GM12878 (cell line): ENCODE data around the gene GLG1. TPM values are rescaled to one million over a fixed set of nuclear protein-coding genes. Genes with fewer than 3 reads are reported as not detected.
A peak's percentile ranks its signal among the peaks of the same experiment; 100 is the strongest.
"Not testable (repeated sequence)": the region's sequence is repeated elsewhere in the genome, so short reads cannot be mapped to it uniquely, and the experiment has no call there.

ENCODE experiments used
- ATAC-seq: fragments of 200-7000 bp; cut with Tn5 transposase; 3 replicates; pipeline ENCODE4 v1.9.1; 2020; ENCODE audit warnings: mild to moderate bottlenecking, moderate library complexity
- BruUV-seq: library from RNA; stranded (reverse); fragments of 400-500 nt; replicated peaks from 2 replicates; lab custom pipeline; 2021; lab: Mats Ljungman, UMichigan
- CTCF ChIA-PET: fragments of 300-600 bp; sonication (Branson Sonifier 250); formaldehyde crosslinking; extraction: SDS; loops from one replicate; lab custom pipeline; 2021; ENCODE audit warnings: inconsistent platforms; lab: Yijun Ruan, JAX
- POLR2A ChIA-PET: fragments of 350-600 bp; formaldehyde crosslinking; extraction: SDS; loops from one replicate; lab custom pipeline; 2021; ENCODE audit warnings: inconsistent platforms; lab: Charles Lee
- RAD21 ChIA-PET: fragments of 300-600 bp; sonication (Branson Sonifier 250); formaldehyde crosslinking; loops from one replicate; lab custom pipeline; 2023; ENCODE audit warnings: antibody characterized with exemption; ENCODE audit not compliant: unreplicated experiment; lab: Charles Lee
- SMC1A ChIA-PET: fragments of 300-600 bp; sonication (Branson Sonifier 250); formaldehyde crosslinking; loops from one replicate; lab custom pipeline; 2023; ENCODE audit not compliant: unreplicated experiment, uncharacterized antibody; lab: Charles Lee
- DNase-seq: peaks from one replicate; pipeline ENCODE4 v3.0.0-alpha.2; 2011; ENCODE audit warnings: low read depth, low spot score
- FAIRE-seq: peaks from 3 replicates; lab custom pipeline; 2011; peaks lifted over from hg19 to GRCh38; lab: Jason Lieb, UNC
- H2AFZ ChIP-seq: 2 replicates; pipeline ENCODE4 v1.6.0; 2011; ENCODE audit warnings: low read depth, low read length, control low read depth; ENCODE audit not compliant: control insufficient read depth
- H3K27ac ChIP-seq: 2 replicates; pipeline ENCODE4 v1.5.1; 2011; ENCODE audit warnings: control low read depth; ENCODE audit not compliant: control insufficient read depth, insufficient read depth
- H3K27me3 ChIP-seq, 2 experiments: replicated peaks in 1 of 2; 2 replicates each; pipeline versions ENCODE4 v1.6.0 to v1.6.1; 2011; ENCODE audit warnings: low read length in 1 of 2; ENCODE audit not compliant: control insufficient read depth in 2 of 2, insufficient read depth in 2 of 2
- H3K36me3 ChIP-seq, 2 experiments: 2 replicates each; pipeline ENCODE4 v1.5.1; 2011; ENCODE audit warnings: low read length in 1 of 2; ENCODE audit not compliant: control insufficient read depth in 2 of 2, insufficient read depth in 2 of 2
- H3K4me1 ChIP-seq: 2 replicates; pipeline ENCODE4 v1.6.1; 2011; ENCODE audit warnings: mild to moderate bottlenecking, low read length, moderate library complexity, mixed read lengths; ENCODE audit not compliant: control insufficient read depth, insufficient read depth
- H3K4me2 ChIP-seq: 2 replicates; pipeline ENCODE4 v1.6.0; 2011; ENCODE audit warnings: control low read depth; ENCODE audit not compliant: control insufficient read depth, insufficient read depth
- H3K4me3 ChIP-seq: fragments of 200-600 bp; sonication (generic); 2 replicates; pipeline ENCODE4 v1.5.1; 2016
- H3K79me2 ChIP-seq: 2 replicates; pipeline ENCODE4 v1.6.0; 2011; ENCODE audit warnings: low read length; ENCODE audit not compliant: control insufficient read depth, insufficient read depth
- H3K9ac ChIP-seq: 2 replicates; pipeline ENCODE4 v1.8.0; 2011; ENCODE audit warnings: low read length, control low read depth, mixed read lengths; ENCODE audit not compliant: control insufficient read depth, insufficient read depth
- H3K9me3 ChIP-seq: replicated peaks from 3 replicates; pipeline ENCODE4 v1.5.1; 2011; ENCODE audit warnings: mild to moderate bottlenecking, low read length; ENCODE audit not compliant: control insufficient read depth, insufficient read depth
- H4K20me1 ChIP-seq: 2 replicates; pipeline ENCODE4 v1.6.0; 2011; ENCODE audit not compliant: control insufficient read depth, insufficient read depth
- BHLHE40 ChIP-seq, 2 experiments: fragments of 450-650 bp in 1 of 2; IDR thresholded peaks; 2 replicates each; pipeline ENCODE4 v1.6.1; 2011 to 2017; ENCODE audit warnings: low read depth in 2 of 2, borderline replicate concordance in 1 of 2, improper control_type of control experiment in 1 of 2, low read length in 1 of 2, mild to moderate bottlenecking in 1 of 2
- RAD21 ChIP-seq: IDR thresholded peaks from 2 replicates; pipeline ENCODE4 v1.6.1; 2011; ENCODE audit warnings: mild to moderate bottlenecking, low read depth, low read length, moderate library complexity; ENCODE audit not compliant: insufficient read depth
- SMC3 ChIP-seq: IDR thresholded peaks from 2 replicates; pipeline ENCODE4 v1.6.1; 2011; ENCODE audit warnings: low read length, improper control_type of control experiment, borderline replicate concordance
- WGBS: methylation state at CpG from one replicate; pipeline ENCODE4 v1.1.6; 2016; ENCODE audit warnings: low lambda C conversion rate; ENCODE audit not compliant: insufficient replicate concordance, insufficient coverage; ENCODE audit errors: missing lambda C conversion rate; 5-methylcytosine and 5-hydroxymethylcytosine counted together
- in situ Hi-C: fragments of 300-500 bp; cut with MboI; formaldehyde crosslinking; loops from 9 replicates; pipeline ENCODE4 v1.14.3; 2018; ENCODE audit warnings: mixed read lengths
- intact Hi-C: fragments of 100-400 bp; cut with micrococcal nuclease; formaldehyde crosslinking; loops from one replicate; pipeline ENCODE4 v1.14.2; 2022; ENCODE audit not compliant: unreplicated experiment
- polyA plus RNA-seq, 11 experiments: library from polyadenylated mRNA; depleted of rRNA in 4 of 11; unstranded in 6 of 11; stranded (reverse) in 5 of 11; fragments of >200 nt; fragmentation: Nextera tagmentation in 4 of 11; fragmentation: Illumina TruSeq in 1 of 11; extraction: Ambion mirVana in 4 of 11; extraction: Trizol in 1 of 11; gene quantifications; 1 replicate in 1 of 11; 2 replicates in 10 of 11; pipeline versions ENCODE4 v1.2.1 to v1.2.3, GENCODE V29; 2011 to 2016; ENCODE audit warnings: inconsistent platforms in 2 of 11, missing spikeins in 2 of 11, low read depth in 1 of 11
- total RNA-seq, 4 experiments: library from RNA; depleted of rRNA in 3 of 4; stranded (reverse); fragments of >200 nt in 3 of 4; fragmentation: Illumina TruSeq in 1 of 4; extraction: Trizol in 1 of 4; gene quantifications; 2 replicates each; pipeline versions ENCODE4 v1.2.1 to v1.2.3, GENCODE V29; 2013 to 2021
- TF ChIP-seq, protein P1 (sequence below), 3 experiments: IDR thresholded peaks in 2 of 3; conservative IDR thresholded peaks in 1 of 3; 2 replicates each; pipeline ENCODE4 v1.5.1; 2011; ENCODE audit warnings: low read depth in 3 of 3, low read length in 3 of 3, mild to moderate bottlenecking in 3 of 3, control low read depth in 2 of 3, moderate library complexity in 2 of 3, inconsistent platforms in 1 of 3, mixed read lengths in 1 of 3; ENCODE audit not compliant: control insufficient read depth in 2 of 3, insufficient read depth in 1 of 3; ENCODE audit errors: extremely low read depth in 1 of 3

The GLG1 gene
- total and polyA plus RNA-seq, 10 of the 15 experiments (the other 5 are each of a cell fraction or from before 2014, with no cell fraction given) = 7.6 to 49.4 (median 28.2) TPM

- FAIRE-seq = peak; percentile 83
Measured at GRCh38 chr16:74430036-74430712, 176.7 kb downstream of the GLG1 start.

GRCh38 chr16:74428493-74428892 is 178.4 kb downstream of the GLG1 start:
- SMC1A ChIA-PET, CTCF ChIA-PET, intact Hi-C loops, H3K27ac ChIP-seq, BruUV-seq, H3K4me2 ChIP-seq, POLR2A ChIA-PET, in situ Hi-C loops, FAIRE-seq, H3K9me3 ChIP-seq, DNase-seq, H4K20me1 ChIP-seq, H3K36me3 ChIP-seq, H3K4me1 ChIP-seq, H3K9ac ChIP-seq, RAD21 ChIA-PET, ATAC-seq, H3K27me3 ChIP-seq, H2AFZ ChIP-seq, H3K4me3 ChIP-seq, H3K79me2 ChIP-seq: not testable (repeated sequence)
- WGBS = 100% methylated on average over 1 of the region's 8 CpGs

More at GRCh38 chr16:74430036-74430712, 176.7 kb downstream of the GLG1 start:
- H3K27ac ChIP-seq, H2AFZ ChIP-seq, H3K27me3 ChIP-seq, H3K4me2 ChIP-seq, in situ Hi-C loops, H3K36me3 ChIP-seq, H3K4me3 ChIP-seq, H3K9me3 ChIP-seq, SMC1A ChIA-PET, BruUV-seq, POLR2A ChIA-PET, H3K4me1 ChIP-seq, DNase-seq, H4K20me1 ChIP-seq, H3K79me2 ChIP-seq, RAD21 ChIA-PET, H3K9ac ChIP-seq: not testable (repeated sequence)
- peak; percentile 96 for ATAC-seq
- intact Hi-C loops = loop anchor here (2.0 kb wide), 1 partner anchor 121 kb away; no protein-coding TSS in a partner anchor
- 30% methylated on average over 13 of the region's 13 CpGs for WGBS
- TF ChIP-seq BHLHE40 (IDR thresholded peaks at IDR 0.05; ENCODE audit: borderline replicate concordance in 1 of 2, low read depth in 2 of 2, low read length in 1 of 2) (peak; percentile 89 to 97), SMC3 (peak; percentile 26; the same call in 1 of the 2 replicates), RAD21 (peak; percentile 34; the same call in 1 of the 2 replicates)
- TF ChIP-seq, protein P1, sequence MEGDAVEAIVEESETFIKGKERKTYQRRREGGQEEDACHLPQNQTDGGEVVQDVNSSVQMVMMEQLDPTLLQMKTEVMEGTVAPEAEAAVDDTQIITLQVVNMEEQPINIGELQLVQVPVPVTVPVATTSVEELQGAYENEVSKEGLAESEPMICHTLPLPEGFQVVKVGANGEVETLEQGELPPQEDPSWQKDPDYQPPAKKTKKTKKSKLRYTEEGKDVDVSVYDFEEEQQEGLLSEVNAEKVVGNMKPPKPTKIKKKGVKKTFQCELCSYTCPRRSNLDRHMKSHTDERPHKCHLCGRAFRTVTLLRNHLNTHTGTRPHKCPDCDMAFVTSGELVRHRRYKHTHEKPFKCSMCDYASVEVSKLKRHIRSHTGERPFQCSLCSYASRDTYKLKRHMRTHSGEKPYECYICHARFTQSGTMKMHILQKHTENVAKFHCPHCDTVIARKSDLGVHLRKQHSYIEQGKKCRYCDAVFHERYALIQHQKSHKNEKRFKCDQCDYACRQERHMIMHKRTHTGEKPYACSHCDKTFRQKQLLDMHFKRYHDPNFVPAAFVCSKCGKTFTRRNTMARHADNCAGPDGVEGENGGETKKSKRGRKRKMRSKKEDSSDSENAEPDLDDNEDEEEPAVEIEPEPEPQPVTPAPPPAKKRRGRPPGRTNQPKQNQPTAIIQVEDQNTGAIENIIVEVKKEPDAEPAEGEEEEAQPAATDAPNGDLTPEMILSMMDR (IDR thresholded peaks at IDR 0.05 in 2 of 3, conservative IDR thresholded peaks at IDR 0.05 in 1 of 3; ENCODE audit: control insufficient read depth in 2 of 3, extremely low read depth in 1 of 3, insufficient read depth in 1 of 3, low read depth in 3 of 3, low read length in 3 of 3) = peak; percentile 50 to 70 (median 62); a peak in 5 of 6 replicates
- CTCF ChIA-PET = interaction anchor here (1.9 kb wide), 1 partner anchor 121 kb away, joined by 11 read pairs; no protein-coding TSS in a partner anchor

DNA sequence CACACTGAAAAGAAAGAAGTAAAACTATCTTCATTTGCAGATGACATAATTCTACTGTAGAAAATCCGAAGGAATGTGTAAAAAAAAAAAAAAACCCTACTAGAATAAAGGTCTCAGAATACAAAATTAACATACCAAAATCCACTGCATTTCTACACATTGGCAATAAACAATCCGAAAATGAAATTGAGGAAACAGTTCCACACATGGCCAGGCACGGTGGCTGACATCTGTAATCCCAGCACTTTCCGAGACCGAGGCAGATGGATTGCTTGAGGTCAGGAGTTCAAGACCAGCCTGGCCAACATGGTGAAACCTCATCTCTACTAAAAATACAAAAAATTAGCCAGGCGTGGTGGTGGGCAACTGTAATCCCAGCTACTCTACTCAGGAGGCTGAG is 181.2 kb downstream of the GLG1 start:
- H3K27ac ChIP-seq, H3K79me2 ChIP-seq, H3K4me2 ChIP-seq, POLR2A ChIA-PET, BruUV-seq, H2AFZ ChIP-seq, CTCF ChIA-PET, H3K4me3 ChIP-seq, FAIRE-seq, H3K27me3 ChIP-seq, ATAC-seq, H4K20me1 ChIP-seq, intact Hi-C loops, H3K9ac ChIP-seq, H3K36me3 ChIP-seq, SMC1A ChIA-PET, H3K9me3 ChIP-seq, in situ Hi-C loops, H3K4me1 ChIP-seq, RAD21 ChIA-PET, DNase-seq: not testable (repeated sequence)
- WGBS = 71% methylated on average over 4 of the region's 6 CpGs
